Mesenchymal stem cell (in vitro differentiated cells and primary cell): ENCODE results near the gene RAB26.
"Not testable (repeated sequence)": the region's sequence is repeated elsewhere in the genome, so short reads cannot be mapped to it uniquely, and the experiment has no call there.

Experiments used
- DNase-seq: peaks from one replicate; pipeline ENCODE4 v3.0.0-alpha.2; 2013
- H2AFZ ChIP-seq: one replicate; pipeline ENCODE4 v1.6.1; 2013; ENCODE audit warnings: low read depth, mild to moderate bottlenecking, control low read depth, inconsistent platforms, low read length, moderate library complexity
- H2AK5ac ChIP-seq: 2 replicates; pipeline ENCODE4 v1.6.1; 2013; ENCODE audit warnings: low read length, moderate library complexity, mild to moderate bottlenecking, inconsistent platforms; ENCODE audit not compliant: severe bottlenecking
- H2BK120ac ChIP-seq: one replicate; pipeline ENCODE4 v1.6.1; 2013; ENCODE audit warnings: low read depth, mild to moderate bottlenecking, inconsistent platforms, low read length, moderate library complexity
- H2BK12ac ChIP-seq, 2 experiments: one replicate each; pipeline ENCODE4 v1.6.1; 2013; ENCODE audit warnings: inconsistent platforms in 2 of 2, low read length in 2 of 2, mild to moderate bottlenecking in 2 of 2, moderate library complexity in 2 of 2, control low read depth in 1 of 2
- H2BK15ac ChIP-seq: one replicate; pipeline ENCODE4 v1.6.1; 2013; ENCODE audit warnings: mild to moderate bottlenecking, low read depth, inconsistent platforms; ENCODE audit not compliant: poor library complexity, severe bottlenecking
- H2BK5ac ChIP-seq: 2 replicates; pipeline ENCODE4 v1.6.1; 2013; ENCODE audit warnings: low read depth, mild to moderate bottlenecking, low read length, control low read depth, inconsistent platforms; ENCODE audit not compliant: poor library complexity, severe bottlenecking
- H3K14ac ChIP-seq, 2 experiments: one replicate each; pipeline ENCODE4 v1.6.1; 2013; ENCODE audit warnings: inconsistent platforms in 2 of 2, low read length in 2 of 2, control low read depth in 1 of 2, mild to moderate bottlenecking in 1 of 2, moderate library complexity in 1 of 2
- H3K18ac ChIP-seq, 2 experiments: one replicate each; pipeline ENCODE4 v1.6.1; 2013; ENCODE audit warnings: inconsistent platforms in 2 of 2, low read length in 2 of 2, control low read depth in 1 of 2, low read depth in 1 of 2, mild to moderate bottlenecking in 1 of 2
- H3K23ac ChIP-seq, 2 experiments: one replicate each; pipeline ENCODE4 v1.6.1; 2013; ENCODE audit warnings: inconsistent platforms in 2 of 2, low read length in 2 of 2, mild to moderate bottlenecking in 2 of 2, moderate library complexity in 2 of 2, control low read depth in 1 of 2
- H3K27ac ChIP-seq: 2 replicates; pipeline ENCODE4 v1.5.1; 2013; ENCODE audit warnings: mild to moderate bottlenecking, moderate library complexity, low read length, control low read depth, inconsistent platforms; ENCODE audit not compliant: poor library complexity, severe bottlenecking
- H3K27me3 ChIP-seq, 2 experiments: 2 replicates each; pipeline versions ENCODE4 v1.6.1 to v1.7.0; 2013; ENCODE audit warnings: low read length in 2 of 2, mild to moderate bottlenecking in 2 of 2, moderate library complexity in 2 of 2, control low read depth in 1 of 2, inconsistent platforms in 1 of 2; ENCODE audit not compliant: control insufficient read depth in 1 of 2, insufficient read depth in 1 of 2
- H3K36me3 ChIP-seq, 2 experiments: 2 replicates each; pipeline versions ENCODE4 v1.6.1 to v1.7.0; 2013; ENCODE audit warnings: low read length in 2 of 2, control low read depth in 1 of 2, inconsistent platforms in 1 of 2, low read depth in 1 of 2, mild to moderate bottlenecking in 1 of 2; ENCODE audit not compliant: insufficient read depth in 2 of 2, control insufficient read depth in 1 of 2
- H3K4ac ChIP-seq, 2 experiments: one replicate each; pipeline ENCODE4 v1.6.1; 2013; ENCODE audit warnings: inconsistent platforms in 2 of 2, low read length in 2 of 2, mild to moderate bottlenecking in 2 of 2, moderate library complexity in 2 of 2, control low read depth in 1 of 2, low read depth in 1 of 2
- H3K4me1 ChIP-seq: 2 replicates; pipeline ENCODE4 v1.6.1; 2013; ENCODE audit warnings: low read depth, low read length, control low read depth; ENCODE audit not compliant: control insufficient read depth, insufficient read depth
- H3K4me2 ChIP-seq: 2 replicates; pipeline ENCODE4 v1.6.1; 2013; ENCODE audit warnings: low read length, mild to moderate bottlenecking, inconsistent platforms; ENCODE audit not compliant: poor library complexity, severe bottlenecking
- H3K4me3 ChIP-seq, 2 experiments: 2 replicates each; pipeline versions ENCODE4 v1.5.1 to v1.7.0; 2013; ENCODE audit warnings: low read length in 2 of 2, mild to moderate bottlenecking in 2 of 2, control low read depth in 1 of 2, low read depth in 1 of 2; ENCODE audit not compliant: insufficient read depth in 1 of 2
- H3K79me1 ChIP-seq: replicated peaks from 2 replicates; pipeline ENCODE4 v1.6.1; 2013; ENCODE audit warnings: mild to moderate bottlenecking, control low read depth, low read length, inconsistent platforms; ENCODE audit not compliant: poor library complexity, severe bottlenecking
- H3K9ac ChIP-seq: 2 replicates; pipeline ENCODE4 v1.7.0; 2013; ENCODE audit warnings: mild to moderate bottlenecking, low read length, moderate library complexity
- H3K9me3 ChIP-seq: 2 replicates; pipeline ENCODE4 v1.7.0; 2013; ENCODE audit warnings: mild to moderate bottlenecking, low read length; ENCODE audit not compliant: control insufficient read depth
- H4K8ac ChIP-seq: one replicate; pipeline ENCODE4 v1.6.1; 2013; ENCODE audit warnings: inconsistent platforms, mild to moderate bottlenecking, low read length, moderate library complexity
- H4K91ac ChIP-seq: one replicate; pipeline ENCODE4 v1.6.1; 2013; ENCODE audit warnings: mild to moderate bottlenecking, low read length, inconsistent platforms
- WGBS: methylation state at CpG from one replicate; pipeline ENCODE4 v1.1.7; 2013; ENCODE audit warnings: mixed read lengths; 5-methylcytosine and 5-hydroxymethylcytosine counted together

Gene RAB26

DNA sequence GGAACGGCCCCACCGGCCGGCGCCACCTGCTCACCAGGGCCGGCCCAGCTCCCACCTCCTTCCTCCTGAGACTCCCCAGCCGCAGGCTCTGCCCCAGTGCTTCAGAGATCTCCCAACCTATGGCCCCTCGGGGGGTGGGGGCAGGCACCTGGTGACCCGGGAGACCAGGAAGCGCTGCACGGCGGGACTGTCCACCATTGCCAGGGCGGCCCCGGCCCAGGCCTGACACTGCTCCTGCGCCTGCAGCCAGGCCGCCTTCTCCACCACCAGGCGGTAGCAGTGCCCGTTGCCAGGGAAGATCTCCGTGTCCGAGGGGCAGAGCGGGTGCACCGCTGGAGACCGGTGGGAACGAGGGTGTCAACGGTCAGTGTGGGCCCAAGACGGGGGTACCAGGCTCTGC, 31.1 kb upstream of the RAB26 start:
- H3K27ac ChIP-seq, H3K4me2 ChIP-seq, H4K8ac ChIP-seq, H2BK15ac ChIP-seq, H3K4ac ChIP-seq, DNase-seq, H4K91ac ChIP-seq, H3K79me1 ChIP-seq, H3K14ac ChIP-seq, H3K4me1 ChIP-seq, H2AFZ ChIP-seq, H2BK12ac ChIP-seq, H2BK120ac ChIP-seq, H3K4me3 ChIP-seq, H3K18ac ChIP-seq, H2BK5ac ChIP-seq, H3K9me3 ChIP-seq, H3K9ac ChIP-seq, H2AK5ac ChIP-seq, H3K23ac ChIP-seq, H3K27me3 ChIP-seq: not testable (repeated sequence)
- peaks cover 8 to 48% of the 10 kb centered on the region in 2 experiments for H3K36me3 ChIP-seq
- 93% methylated on average over 3 of the region's 25 CpGs for WGBS

DNA sequence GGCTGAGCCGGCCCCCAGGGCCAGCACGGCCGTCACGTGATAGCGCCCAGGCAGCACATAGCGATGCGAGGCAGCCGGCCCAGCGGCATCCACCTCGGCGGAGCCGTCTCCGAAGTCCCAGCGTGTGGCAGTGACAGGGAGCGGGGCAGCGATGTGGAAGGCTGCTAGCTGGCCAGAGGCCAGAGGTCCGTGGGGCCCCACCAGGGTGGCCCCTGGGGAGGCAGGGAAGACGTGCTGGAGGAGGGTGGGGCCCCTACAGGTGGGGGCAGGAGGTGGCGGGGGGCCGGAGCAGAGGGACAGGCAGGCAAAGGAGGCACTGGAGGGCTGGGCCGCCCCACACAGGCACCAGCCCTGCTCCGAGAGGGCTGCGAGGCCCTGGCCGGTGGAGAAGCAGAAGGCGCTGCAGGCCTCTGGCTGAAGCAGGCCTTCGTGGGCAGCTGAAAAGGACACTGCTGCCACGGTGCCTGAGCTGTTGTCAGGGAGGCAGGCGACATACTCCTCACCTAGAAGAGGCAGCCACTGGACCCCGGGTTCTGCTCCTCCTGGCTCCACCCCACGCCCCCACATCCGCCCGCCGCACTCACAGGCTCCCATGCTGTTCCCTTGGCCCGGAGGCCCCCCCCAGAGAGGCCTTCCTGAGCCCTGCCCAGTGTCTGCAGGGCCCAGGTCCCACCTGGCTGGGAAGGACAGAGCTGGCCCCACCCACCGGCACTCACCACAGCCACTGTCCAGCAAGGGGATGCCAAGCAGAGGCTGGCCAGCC, 30.3 kb upstream of the RAB26 start:
- H3K27me3 ChIP-seq, H4K91ac ChIP-seq, H3K9me3 ChIP-seq, H3K79me1 ChIP-seq, H3K23ac ChIP-seq, H3K4me3 ChIP-seq, H3K4me2 ChIP-seq, H2AFZ ChIP-seq, H2BK120ac ChIP-seq, H2BK15ac ChIP-seq, H2AK5ac ChIP-seq, H3K9ac ChIP-seq, H3K14ac ChIP-seq, H2BK5ac ChIP-seq, H2BK12ac ChIP-seq, DNase-seq, H3K4ac ChIP-seq, H3K18ac ChIP-seq, H3K27ac ChIP-seq, H4K8ac ChIP-seq: not testable (repeated sequence)
- Histone ChIP-seq H3K4me1 (peaks cover 15% of the 10 kb centered on the region), H3K36me3 (peaks cover 6 to 46% of the 10 kb centered on the region in 2 experiments)
- 95% methylated on average over 15 of the region's 35 CpGs for WGBS

DNA sequence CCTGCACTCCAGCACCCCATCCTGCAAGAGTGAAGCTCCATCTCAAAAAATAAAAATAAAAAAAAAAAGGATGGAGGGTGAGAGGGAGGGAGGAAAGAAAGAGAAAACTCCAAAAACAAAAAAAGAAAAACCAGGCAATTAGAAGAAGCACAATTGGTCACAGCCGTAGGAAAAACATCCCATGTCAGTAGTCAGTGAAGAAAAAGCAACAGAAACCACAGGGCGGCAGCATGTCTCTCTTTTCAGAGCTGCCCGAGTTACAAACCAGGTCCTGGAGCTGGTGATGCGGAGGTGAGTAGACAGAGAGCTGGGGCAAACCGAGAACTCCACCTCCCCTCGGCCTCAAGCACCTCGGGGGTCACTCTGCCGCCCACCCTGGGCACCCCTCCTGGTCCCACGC, 27.1 kb upstream of the RAB26 start:
- H3K18ac ChIP-seq, result peak overlapping the region in 1 of 2 experiments; percentile 24
- H2BK5ac ChIP-seq, H3K4me2 ChIP-seq, H2BK15ac ChIP-seq, H2BK120ac ChIP-seq, H2AK5ac ChIP-seq, H3K79me1 ChIP-seq, H3K23ac ChIP-seq, H2AFZ ChIP-seq, H3K14ac ChIP-seq, H4K8ac ChIP-seq, H3K27ac ChIP-seq, H3K9ac ChIP-seq, H3K27me3 ChIP-seq, H3K4me3 ChIP-seq, H3K9me3 ChIP-seq, H2BK12ac ChIP-seq, H3K4ac ChIP-seq: not testable (repeated sequence)
- peak; percentile 64 for DNase-seq
- peaks cover 39% of the 10 kb centered on the region for H3K4me1 ChIP-seq
- WGBS, result 68% methylated on average over 8 of the region's 9 CpGs
- peak overlapping the region; percentile 18 for H4K91ac ChIP-seq
- H3K36me3 ChIP-seq, result peaks cover 0 to 18% of the 10 kb centered on the region in 2 experiments

DNA sequence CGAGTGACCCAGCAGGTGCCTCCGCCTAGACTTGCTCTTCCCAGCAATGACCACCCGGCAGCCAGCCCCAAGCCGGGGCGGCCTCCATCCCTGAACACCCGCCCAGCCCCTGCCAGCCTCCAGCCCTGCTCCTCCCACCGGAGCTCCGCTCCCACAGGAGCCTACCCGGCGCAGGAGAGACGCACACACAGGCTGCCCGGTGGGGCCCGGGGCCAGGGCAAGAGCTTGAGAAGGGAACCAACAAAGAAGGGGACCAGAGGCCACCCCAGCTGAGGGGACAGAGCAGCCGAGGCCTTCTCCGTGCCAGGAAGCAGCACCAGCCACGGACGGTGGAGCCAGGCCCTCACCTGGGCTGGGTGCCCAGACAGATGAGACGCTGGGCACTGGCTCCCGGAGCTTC, 26.6 kb upstream of the RAB26 start:
- H3K79me1 ChIP-seq, result peaks cover 2% of the 10 kb centered on the region
- peak overlapping the region in 1 of 2 experiments; percentile 10 for H2BK12ac ChIP-seq
- no peaks in the 10 kb centered on the region for H3K9me3 ChIP-seq
- no peak overlapping the region for H3K4ac ChIP-seq
- no peak overlapping the region for H3K9ac ChIP-seq
- no peaks in the 10 kb centered on the region for H3K27me3 ChIP-seq
- H2BK15ac ChIP-seq, result no peak overlapping the region
- H2AFZ ChIP-seq, result no peak overlapping the region
- H3K36me3 ChIP-seq, result peaks cover 0 to 15% of the 10 kb centered on the region in 2 experiments
- H3K27ac ChIP-seq, result no peak overlapping the region
- peak overlapping the region in 1 of 2 experiments; percentile 24 for H3K18ac ChIP-seq
- peaks cover 43% of the 10 kb centered on the region for H3K4me1 ChIP-seq
- no peak overlapping the region for H3K4me2 ChIP-seq
- H3K4me3 ChIP-seq, result no peak overlapping the region
- H2AK5ac ChIP-seq, result no peak overlapping the region
- no peak overlapping the region for H3K23ac ChIP-seq
- no peak overlapping the region for H2BK5ac ChIP-seq
- no peak for DNase-seq
- H2BK120ac ChIP-seq, result no peak overlapping the region
- H3K14ac ChIP-seq, result no peak overlapping the region
- no peak overlapping the region for H4K8ac ChIP-seq
- H4K91ac ChIP-seq, result peak overlapping the region; percentile 18
- 85% methylated on average over 13 of the region's 19 CpGs for WGBS
